Measurements from ENCODE around the gene PTMA. TPM values are rescaled to one million over a fixed set of nuclear protein-coding genes. Genes with fewer than 3 reads are reported as not detected.

Gene PTMA
- total RNA-seq, 1 experiment from 2014 or later, result 1,390 TPM

GRCh38 chr2:231684314-231685223 is 23.8 kb upstream of the PTMA start:
- Histone ChIP-seq H3K36me3 (ENCODE audit: control insufficient read depth, insufficient read depth, low read length) (peaks cover 2% of the 10 kb centered on the region; the same call in 1 of the 2 replicates), H3K27ac (ENCODE audit: low read length) (no peak overlapping the region), H3K4me3 (ENCODE audit: low read depth in 2 of 2, low read length in 2 of 2) (no peak overlapping the region), H3K4me1 (ENCODE audit: control insufficient read depth, insufficient read depth, low read length) (peaks cover 8% of the 10 kb centered on the region), H3K9me3 (ENCODE audit: control insufficient read depth, insufficient read depth, low read depth, low read length) (no peaks in the 10 kb centered on the region), H3K27me3 (ENCODE audit: control insufficient read depth, insufficient read depth, low read length) (no peaks in the 10 kb centered on the region)
- ATAC-seq (no peak), DNase-seq (ENCODE audit: low read depth, low spot score) (no peak)
- in situ Hi-C loops (cut with HindIII; ENCODE audit: low pct_unique_long_range_greater_than_20kb, low sequenced_read_pairs) (no loop called here), intact Hi-C loops (cut with micrococcal nuclease; ENCODE audit: unreplicated experiment) (no loop called here)
- BruUV-seq (replicated peaks), result no TSS peak
- no peak for TF ChIP-seq TCF7L2 (IDR thresholded peaks at IDR 0.05; ENCODE audit: low read depth, low read length)
- no peak for TF ChIP-seq POLR2AphosphoS5 (IDR thresholded peaks at IDR 0.05; ENCODE audit: low read depth, low read length)
- TF ChIP-seq CTCF (IDR thresholded peaks at IDR 0.05), result no peak
- CTCF ChIA-PET, result interaction anchor here (0.8 to 1.1 kb wide), 2 partner anchors 10 to 29 kb away, joined by 4 read pairs; no protein-coding TSS in a partner anchor
- POLR2A ChIA-PET, result no interaction called here

- DNase-seq (ENCODE audit: low read depth, low spot score) (no peak), ATAC-seq (0 out of 2 replicates have a peak, but pooled peaks have one; percentile 10)
- ChIA-PET CTCF (interaction anchor here (0.6 to 1.1 kb wide), 3 partner anchors 28 to 44 kb away, joined by 3 to 11 read pairs (median 4); no protein-coding TSS in a partner anchor), POLR2A (interaction anchor here (0.6 kb wide), 1 partner anchor 15 kb away, joined by 5 read pairs; no protein-coding TSS in a partner anchor)
- Histone ChIP-seq H3K4me1 (ENCODE audit: control insufficient read depth, insufficient read depth, low read length) (peaks cover 5% of the 10 kb centered on the region), H3K9me3 (ENCODE audit: control insufficient read depth, insufficient read depth, low read depth, low read length) (no peaks in the 10 kb centered on the region), H3K4me3 (ENCODE audit: low read depth in 2 of 2, low read length in 2 of 2) (no peak overlapping the region), H3K27ac (ENCODE audit: low read length) (no peak overlapping the region), H3K36me3 (ENCODE audit: control insufficient read depth, insufficient read depth, low read length) (peaks cover 2% of the 10 kb centered on the region; the same call in 1 of the 2 replicates), H3K27me3 (ENCODE audit: control insufficient read depth, insufficient read depth, low read length) (no peaks in the 10 kb centered on the region)
- TF ChIP-seq CTCF (IDR thresholded peaks at IDR 0.05) (peak; percentile 56), TCF7L2 (IDR thresholded peaks at IDR 0.05; ENCODE audit: low read depth, low read length) (no peak)
- TF ChIP-seq, protein P1, sequence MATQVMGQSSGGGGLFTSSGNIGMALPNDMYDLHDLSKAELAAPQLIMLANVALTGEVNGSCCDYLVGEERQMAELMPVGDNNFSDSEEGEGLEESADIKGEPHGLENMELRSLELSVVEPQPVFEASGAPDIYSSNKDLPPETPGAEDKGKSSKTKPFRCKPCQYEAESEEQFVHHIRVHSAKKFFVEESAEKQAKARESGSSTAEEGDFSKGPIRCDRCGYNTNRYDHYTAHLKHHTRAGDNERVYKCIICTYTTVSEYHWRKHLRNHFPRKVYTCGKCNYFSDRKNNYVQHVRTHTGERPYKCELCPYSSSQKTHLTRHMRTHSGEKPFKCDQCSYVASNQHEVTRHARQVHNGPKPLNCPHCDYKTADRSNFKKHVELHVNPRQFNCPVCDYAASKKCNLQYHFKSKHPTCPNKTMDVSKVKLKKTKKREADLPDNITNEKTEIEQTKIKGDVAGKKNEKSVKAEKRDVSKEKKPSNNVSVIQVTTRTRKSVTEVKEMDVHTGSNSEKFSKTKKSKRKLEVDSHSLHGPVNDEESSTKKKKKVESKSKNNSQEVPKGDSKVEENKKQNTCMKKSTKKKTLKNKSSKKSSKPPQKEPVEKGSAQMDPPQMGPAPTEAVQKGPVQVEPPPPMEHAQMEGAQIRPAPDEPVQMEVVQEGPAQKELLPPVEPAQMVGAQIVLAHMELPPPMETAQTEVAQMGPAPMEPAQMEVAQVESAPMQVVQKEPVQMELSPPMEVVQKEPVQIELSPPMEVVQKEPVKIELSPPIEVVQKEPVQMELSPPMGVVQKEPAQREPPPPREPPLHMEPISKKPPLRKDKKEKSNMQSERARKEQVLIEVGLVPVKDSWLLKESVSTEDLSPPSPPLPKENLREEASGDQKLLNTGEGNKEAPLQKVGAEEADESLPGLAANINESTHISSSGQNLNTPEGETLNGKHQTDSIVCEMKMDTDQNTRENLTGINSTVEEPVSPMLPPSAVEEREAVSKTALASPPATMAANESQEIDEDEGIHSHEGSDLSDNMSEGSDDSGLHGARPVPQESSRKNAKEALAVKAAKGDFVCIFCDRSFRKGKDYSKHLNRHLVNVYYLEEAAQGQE (IDR thresholded peaks at IDR 0.05; ENCODE audit: insufficient read depth in 1 of 2, low read depth in 2 of 2, low read length in 1 of 2), result no peak
- no TSS peak for BruUV-seq (replicated peaks)
- in situ Hi-C loops (cut with HindIII; ENCODE audit: low pct_unique_long_range_greater_than_20kb, low sequenced_read_pairs), result no loop called here
- intact Hi-C loops (cut with micrococcal nuclease; ENCODE audit: unreplicated experiment), result no loop called here
Measured at GRCh38 chr2:231685349-231686191, 22.8 kb upstream of the PTMA start.

Measured in Panc1 (cell line).